ENCODE results near the gene RASAL2.

- no peak for TF ChIP-seq EZH2 (IDR thresholded peaks at IDR 0.05; ENCODE audit: low read depth, unreplicated experiment)
- no peak for TF ChIP-seq CTCF (conservative IDR thresholded peaks at IDR 0.05; ENCODE audit: low read depth in 2 of 2)
- no peak for TF ChIP-seq EZH2phosphoT487 (IDR thresholded peaks at IDR 0.05; ENCODE audit: unreplicated experiment)
- no peak for TF ChIP-seq ETS1 (IDR thresholded peaks at IDR 0.05)
- no peak for TF ChIP-seq ZNF114 (CRISPR knock-in tag; IDR thresholded peaks at IDR 0.05)
- no peak for TF ChIP-seq POLR2AphosphoS5 (IDR thresholded peaks at IDR 0.05; ENCODE audit: low read depth)
- no peak for TF ChIP-seq ZNF462 (CRISPR knock-in tag; IDR thresholded peaks at IDR 0.05)
- no peak for TF ChIP-seq JUNB (IDR thresholded peaks at IDR 0.05; ENCODE audit: unreplicated experiment)
- no peak for TF ChIP-seq STAT1 (IDR thresholded peaks at IDR 0.05; ENCODE audit: unreplicated experiment)
Measured at GRCh38 chr1:178470411-178470960, 376.6 kb downstream of the RASAL2 start.

All from GM23338 (cell line).